Measurements from ENCODE around the gene VAC14.

DNA sequence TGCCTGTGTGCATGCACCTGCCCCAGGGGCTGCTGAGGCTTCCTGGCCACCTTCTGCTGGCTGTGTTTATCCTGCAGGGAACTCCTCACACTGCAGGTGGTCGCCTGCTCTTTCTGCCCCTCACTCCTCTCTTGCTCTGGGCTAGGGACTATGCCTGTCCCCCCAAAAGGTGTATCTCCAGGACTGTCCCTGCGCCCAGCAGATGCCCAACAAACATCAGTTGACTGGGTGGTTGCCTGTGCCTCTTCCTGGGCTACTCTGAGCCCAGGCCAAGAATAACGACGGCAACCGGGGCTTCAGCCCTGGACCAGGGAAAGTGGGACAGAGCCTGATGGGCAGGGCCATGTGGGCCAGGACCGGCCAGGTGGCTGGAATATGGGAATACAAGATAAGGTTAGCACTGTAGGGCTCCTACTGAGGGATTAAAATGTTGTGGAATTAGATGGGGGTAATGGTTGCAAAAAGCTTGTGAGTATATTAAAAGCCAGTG is 55.4 kb downstream of the VAC14 start:
- TF ChIP-seq, protein P1, sequence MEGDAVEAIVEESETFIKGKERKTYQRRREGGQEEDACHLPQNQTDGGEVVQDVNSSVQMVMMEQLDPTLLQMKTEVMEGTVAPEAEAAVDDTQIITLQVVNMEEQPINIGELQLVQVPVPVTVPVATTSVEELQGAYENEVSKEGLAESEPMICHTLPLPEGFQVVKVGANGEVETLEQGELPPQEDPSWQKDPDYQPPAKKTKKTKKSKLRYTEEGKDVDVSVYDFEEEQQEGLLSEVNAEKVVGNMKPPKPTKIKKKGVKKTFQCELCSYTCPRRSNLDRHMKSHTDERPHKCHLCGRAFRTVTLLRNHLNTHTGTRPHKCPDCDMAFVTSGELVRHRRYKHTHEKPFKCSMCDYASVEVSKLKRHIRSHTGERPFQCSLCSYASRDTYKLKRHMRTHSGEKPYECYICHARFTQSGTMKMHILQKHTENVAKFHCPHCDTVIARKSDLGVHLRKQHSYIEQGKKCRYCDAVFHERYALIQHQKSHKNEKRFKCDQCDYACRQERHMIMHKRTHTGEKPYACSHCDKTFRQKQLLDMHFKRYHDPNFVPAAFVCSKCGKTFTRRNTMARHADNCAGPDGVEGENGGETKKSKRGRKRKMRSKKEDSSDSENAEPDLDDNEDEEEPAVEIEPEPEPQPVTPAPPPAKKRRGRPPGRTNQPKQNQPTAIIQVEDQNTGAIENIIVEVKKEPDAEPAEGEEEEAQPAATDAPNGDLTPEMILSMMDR (IDR thresholded peaks at IDR 0.05), result no peak
- no peak for TF ChIP-seq POLR2AphosphoS5 (IDR thresholded peaks at IDR 0.05)

All from stomach (tissue), 4 donors.